Measurements from ENCODE around the gene LYRM2. TPM values are rescaled to one million over a fixed set of nuclear protein-coding genes. Genes with fewer than 3 reads are reported as not detected.
"Not testable (repeated sequence)": the region's sequence is repeated elsewhere in the genome, so short reads cannot be mapped to it uniquely, and the experiment has no call there.

Gene LYRM2
- total RNA-seq, 1 donor: 24.2 TPM

- DNase-seq (ENCODE audit: low read depth): no peak
- no peak for TF ChIP-seq CTCF (IDR thresholded peaks at IDR 0.05; ENCODE audit: insufficient read depth, low read depth, low read length)
- H3K4me3 ChIP-seq (ENCODE audit: low read depth, low read length): no peak overlapping the region
Measured at GRCh38 chr6:89650579-89650978, 12.0 kb upstream of the LYRM2 start.

GRCh38 chr6:89649682-89650081 lies 11.1 kb upstream of the LYRM2 start:
- no peak for DNase-seq (ENCODE audit: low read depth)
- no peak for TF ChIP-seq CTCF (IDR thresholded peaks at IDR 0.05; ENCODE audit: insufficient read depth, low read depth, low read length)
- no peak overlapping the region for H3K4me3 ChIP-seq (ENCODE audit: low read depth, low read length)

GRCh38 chr6:89644864-89645263 lies 6.3 kb upstream of the LYRM2 start:
- DNase-seq (ENCODE audit: low read depth): no peak
- H3K4me3 ChIP-seq (ENCODE audit: low read depth, low read length): no peak overlapping the region
- TF ChIP-seq CTCF (IDR thresholded peaks at IDR 0.05; ENCODE audit: insufficient read depth, low read depth, low read length): no peak

- no peak for DNase-seq (ENCODE audit: low read depth)
- TF ChIP-seq CTCF (IDR thresholded peaks at IDR 0.05; ENCODE audit: insufficient read depth, low read depth, low read length): no peak
Measured at GRCh38 chr6:89643406-89643805, 4.9 kb upstream of the LYRM2 start.

GRCh38 chr6:89642956-89643355 lies 4.4 kb upstream of the LYRM2 start:
- no peak for DNase-seq (ENCODE audit: low read depth)
- TF ChIP-seq CTCF (IDR thresholded peaks at IDR 0.05; ENCODE audit: insufficient read depth, low read depth, low read length): no peak
- no peak overlapping the region for H3K4me3 ChIP-seq (ENCODE audit: low read depth, low read length)

More at GRCh38 chr6:89643406-89643805, 4.9 kb upstream of the LYRM2 start:
- no peak overlapping the region for H3K4me3 ChIP-seq (ENCODE audit: low read depth, low read length)

- DNase-seq (ENCODE audit: low read depth); H3K4me3 ChIP-seq (ENCODE audit: low read depth, low read length): not testable (repeated sequence)
Measured at GRCh38 chr6:89641581-89641980, 3.0 kb upstream of the LYRM2 start.

GRCh38 chr6:89640804-89641203 lies 2.3 kb upstream of the LYRM2 start:
- no peak overlapping the region for H3K4me3 ChIP-seq (ENCODE audit: low read depth, low read length)
- no peak for DNase-seq (ENCODE audit: low read depth)
- TF ChIP-seq CTCF (IDR thresholded peaks at IDR 0.05; ENCODE audit: insufficient read depth, low read depth, low read length): no peak
